Measurements from ENCODE around the gene ENDOU. TPM values are rescaled to one million over a fixed set of nuclear protein-coding genes. Genes with fewer than 3 reads are reported as not detected.

Gene ENDOU
- total RNA-seq, 1 experiment from 2014 or later = 0.39 TPM

- intact Hi-C loops (cut with micrococcal nuclease; ENCODE audit: unreplicated experiment) = loop anchor here (1.0 kb wide), 3 partner anchors 22 to 92 kb away; no protein-coding TSS in a partner anchor
- H3K4me2 ChIP-seq = no peak overlapping the region
- H3K9me3 ChIP-seq (ENCODE audit: insufficient read depth, low read depth) = no peaks in the 10 kb centered on the region
- no peaks in the 10 kb centered on the region for H4K20me1 ChIP-seq (ENCODE audit: insufficient read depth)
- peaks cover 10% of the 10 kb centered on the region for H3F3A ChIP-seq (ENCODE audit: insufficient read depth, low read depth)
- ChIA-PET CTCF (interaction anchor here (0.6 to 5.4 kb wide), 5 partner anchors 15 to 94 kb away, joined by 3 to 31 read pairs (median 3); no protein-coding TSS in a partner anchor), POLR2A (ENCODE audit: unreplicated experiment) (interaction anchor here (0.7 kb wide), 1 partner anchor 10 kb away, joined by 3 read pairs; no protein-coding TSS in a partner anchor)
- no peaks in the 10 kb centered on the region for H3K27me3 ChIP-seq (ENCODE audit: insufficient read depth, low read depth)
- TF ChIP-seq EZH2 (IDR thresholded peaks at IDR 0.05; ENCODE audit: low read depth) = no peak
- TF ChIP-seq CTCF (conservative IDR thresholded peaks at IDR 0.05) = no peak
- H3K9me2 ChIP-seq (ENCODE audit: insufficient read depth) = no peaks in the 10 kb centered on the region
- no peak overlapping the region for H3K4me3 ChIP-seq
- no peak overlapping the region for H3K27ac ChIP-seq
- no TSS peak for BruUV-seq (replicated peaks)
- H3K79me2 ChIP-seq (ENCODE audit: low read depth) = no peaks in the 10 kb centered on the region
- H3K4me1 ChIP-seq (replicated peaks; ENCODE audit: insufficient read depth) = peaks cover 8% of the 10 kb centered on the region
- no peak overlapping the region for H2AFZ ChIP-seq
- no peak for DNase-seq
- no peaks in the 10 kb centered on the region for H3K36me3 ChIP-seq (ENCODE audit: low read depth)
Observed at GRCh38 chr12:47744778-47745436, 19.6 kb upstream of the ENDOU start.

GRCh38 chr12:47744005-47744651 lies 18.8 kb upstream of the ENDOU start:
- H3K9me2 ChIP-seq (ENCODE audit: insufficient read depth) = no peaks in the 10 kb centered on the region
- H3K9me3 ChIP-seq (ENCODE audit: insufficient read depth, low read depth) = no peaks in the 10 kb centered on the region
- H2AFZ ChIP-seq = no peak overlapping the region
- no peaks in the 10 kb centered on the region for H3K36me3 ChIP-seq (ENCODE audit: low read depth)
- H3K4me1 ChIP-seq (replicated peaks; ENCODE audit: insufficient read depth) = peaks cover 8% of the 10 kb centered on the region
- H3K79me2 ChIP-seq (ENCODE audit: low read depth) = no peaks in the 10 kb centered on the region
- H3F3A ChIP-seq (ENCODE audit: insufficient read depth, low read depth) = peaks cover 10% of the 10 kb centered on the region
- TF ChIP-seq CTCF (conservative IDR thresholded peaks at IDR 0.05) (peak; percentile 88), EZH2 (IDR thresholded peaks at IDR 0.05; ENCODE audit: low read depth) (no peak)
- no peaks in the 10 kb centered on the region for H4K20me1 ChIP-seq (ENCODE audit: insufficient read depth)
- H3K4me3 ChIP-seq = no peak overlapping the region
- no peaks in the 10 kb centered on the region for H3K27me3 ChIP-seq (ENCODE audit: insufficient read depth, low read depth)
- H3K4me2 ChIP-seq = peak overlapping the region; percentile 4; the same call in 1 of the 2 replicates
- no peak overlapping the region for H3K27ac ChIP-seq
- CTCF ChIA-PET = interaction anchor here (0.6 to 5.4 kb wide), 8 partner anchors 9 to 95 kb away, joined by 3 to 31 read pairs (median 4); no protein-coding TSS in a partner anchor
- peak; percentile 73 to 81 for DNase-seq
- intact Hi-C loops (cut with micrococcal nuclease; ENCODE audit: unreplicated experiment) = loop anchor here (1.0 kb wide), 3 partner anchors 23 to 93 kb away; no protein-coding TSS in a partner anchor
- BruUV-seq (replicated peaks) = no TSS peak
- POLR2A ChIA-PET (ENCODE audit: unreplicated experiment) = interaction anchor here (0.7 kb wide), 1 partner anchor 10 kb away, joined by 3 read pairs; no protein-coding TSS in a partner anchor

DNA sequence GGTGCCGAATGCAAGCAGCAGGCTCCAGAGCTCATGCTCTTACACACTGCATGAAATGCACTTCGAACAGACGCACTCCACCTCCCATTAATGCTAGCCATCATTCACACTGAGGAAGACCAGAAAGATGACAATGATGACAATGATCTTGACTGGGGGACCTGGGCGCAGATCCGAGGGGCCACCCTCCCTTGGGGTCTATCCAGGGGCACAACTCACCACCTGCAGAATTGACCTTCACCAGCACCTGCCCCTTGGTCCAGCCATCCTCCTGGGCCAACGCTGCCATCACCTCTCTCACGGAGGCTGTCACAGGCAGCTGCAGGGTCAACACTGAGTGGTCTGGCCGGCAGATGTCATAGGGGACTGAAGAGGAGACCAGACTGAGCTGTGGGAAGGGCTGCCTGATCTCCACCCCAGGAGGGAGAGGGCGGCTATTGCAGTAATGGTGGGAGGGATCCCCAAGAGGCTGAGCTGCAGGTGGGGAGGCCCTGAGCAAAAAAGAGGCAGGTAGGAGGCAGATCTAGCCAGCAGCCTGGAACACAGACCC lies 18.1 kb upstream of the ENDOU start:
- H2AFZ ChIP-seq = no peak overlapping the region
- ChIA-PET POLR2A (ENCODE audit: unreplicated experiment) (interaction anchor here (0.7 kb wide), 2 partner anchors 11 to 27 kb away, joined by 3 to 8 read pairs; no protein-coding TSS in a partner anchor), CTCF (interaction anchor here (0.6 to 5.4 kb wide), 11 partner anchors 16 to 436 kb away, joined by 3 to 31 read pairs (median 5); partner anchors contain the start of gene ENDOU)
- no peak for DNase-seq
- no peaks in the 10 kb centered on the region for H3K36me3 ChIP-seq (ENCODE audit: low read depth)
- no TSS peak for BruUV-seq (replicated peaks)
- no peak overlapping the region for H3K4me3 ChIP-seq
- H3K4me1 ChIP-seq (replicated peaks; ENCODE audit: insufficient read depth) = peaks cover 8% of the 10 kb centered on the region
- H3F3A ChIP-seq (ENCODE audit: insufficient read depth, low read depth) = peaks cover 10% of the 10 kb centered on the region
- no peak for TF ChIP-seq CTCF (conservative IDR thresholded peaks at IDR 0.05)
- no peak for TF ChIP-seq EZH2 (IDR thresholded peaks at IDR 0.05; ENCODE audit: low read depth)
- H3K4me2 ChIP-seq = 0 out of 2 replicates have a peak overlapping the region, but pooled peaks have one; percentile 4
- no peaks in the 10 kb centered on the region for H3K9me2 ChIP-seq (ENCODE audit: insufficient read depth)
- H3K27ac ChIP-seq = no peak overlapping the region
- no peaks in the 10 kb centered on the region for H3K79me2 ChIP-seq (ENCODE audit: low read depth)
- H4K20me1 ChIP-seq (ENCODE audit: insufficient read depth) = no peaks in the 10 kb centered on the region
- H3K9me3 ChIP-seq (ENCODE audit: insufficient read depth, low read depth) = no peaks in the 10 kb centered on the region
- H3K27me3 ChIP-seq (ENCODE audit: insufficient read depth, low read depth) = no peaks in the 10 kb centered on the region
- intact Hi-C loops (cut with micrococcal nuclease; ENCODE audit: unreplicated experiment) = no loop called here

Data from PC-9 (cell line).